SK-N-SH (cell line): Measurements from ENCODE around the gene CFAP299.

Experiments used
- EP300 ChIP-seq, 2 experiments: IDR thresholded peaks; 2 replicates each; pipeline versions ENCODE4 v1.4.0 to v1.6.1; 2012; ENCODE audit warnings: borderline replicate concordance in 1 of 2, low read depth in 1 of 2, low read length in 1 of 2
- FOXM1 ChIP-seq: IDR thresholded peaks from 2 replicates; pipeline ENCODE4 v1.4.0; 2012; ENCODE audit warnings: low read depth, mild to moderate bottlenecking
- GATA2 ChIP-seq: sonication (generic); formaldehyde crosslinking; IDR thresholded peaks from 2 replicates; pipeline ENCODE4 v1.5.0; 2020; ENCODE audit warnings: mild to moderate bottlenecking, missing genetic modification reagents
- JUND ChIP-seq: IDR thresholded peaks from 2 replicates; pipeline ENCODE4 v1.4.0; 2012
- NFIC ChIP-seq: IDR thresholded peaks from 2 replicates; pipeline ENCODE4 v1.4.0; 2012; ENCODE audit warnings: borderline replicate concordance
- POLR2AphosphoS5 ChIP-seq: IDR thresholded peaks from 2 replicates; pipeline ENCODE4 v1.6.1; 2012; ENCODE audit warnings: low read depth, low read length
- TCF12 ChIP-seq: IDR thresholded peaks from 2 replicates; pipeline ENCODE4 v1.4.0; 2012
- TF ChIP-seq, protein P1 (sequence below): fragments of 200-600 bp; sonication (generic); IDR thresholded peaks from 2 replicates; pipeline ENCODE4 v1.6.1; 2017; ENCODE audit warnings: antibody characterized with exemption, mild to moderate bottlenecking, moderate library complexity
- TF ChIP-seq, protein P2 (sequence below): fragments of 150-350 bp; IDR thresholded peaks from 2 replicates; pipeline ENCODE4 v1.6.1; 2017; ENCODE audit warnings: antibody characterized with exemption, low read length, low read depth, borderline replicate concordance
- TF ChIP-seq, protein P3 (sequence below): IDR thresholded peaks from 2 replicates; pipeline ENCODE4 v1.4.0; 2012; ENCODE audit warnings: low read depth

DNA sequence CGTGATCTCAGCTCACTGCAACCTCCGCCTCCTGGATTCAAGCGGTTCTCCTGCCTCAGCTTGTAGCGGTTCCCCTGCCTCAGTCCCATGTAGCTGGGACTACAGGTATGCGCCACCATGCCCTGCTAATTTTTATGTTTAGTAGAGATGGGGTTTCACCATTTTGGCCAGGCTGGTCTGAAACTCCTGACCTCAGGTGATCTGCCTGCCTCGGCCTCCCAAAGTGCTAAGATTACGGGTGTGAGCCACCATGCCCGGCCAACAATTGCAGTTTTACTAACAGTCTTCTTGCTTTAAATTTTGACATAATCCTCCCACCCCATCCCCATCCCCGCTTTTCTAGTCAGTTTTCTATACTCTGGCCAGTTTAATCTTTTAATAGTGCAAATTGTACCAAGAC is 112.0 kb downstream of the CFAP299 start:
- TF ChIP-seq, protein P1, sequence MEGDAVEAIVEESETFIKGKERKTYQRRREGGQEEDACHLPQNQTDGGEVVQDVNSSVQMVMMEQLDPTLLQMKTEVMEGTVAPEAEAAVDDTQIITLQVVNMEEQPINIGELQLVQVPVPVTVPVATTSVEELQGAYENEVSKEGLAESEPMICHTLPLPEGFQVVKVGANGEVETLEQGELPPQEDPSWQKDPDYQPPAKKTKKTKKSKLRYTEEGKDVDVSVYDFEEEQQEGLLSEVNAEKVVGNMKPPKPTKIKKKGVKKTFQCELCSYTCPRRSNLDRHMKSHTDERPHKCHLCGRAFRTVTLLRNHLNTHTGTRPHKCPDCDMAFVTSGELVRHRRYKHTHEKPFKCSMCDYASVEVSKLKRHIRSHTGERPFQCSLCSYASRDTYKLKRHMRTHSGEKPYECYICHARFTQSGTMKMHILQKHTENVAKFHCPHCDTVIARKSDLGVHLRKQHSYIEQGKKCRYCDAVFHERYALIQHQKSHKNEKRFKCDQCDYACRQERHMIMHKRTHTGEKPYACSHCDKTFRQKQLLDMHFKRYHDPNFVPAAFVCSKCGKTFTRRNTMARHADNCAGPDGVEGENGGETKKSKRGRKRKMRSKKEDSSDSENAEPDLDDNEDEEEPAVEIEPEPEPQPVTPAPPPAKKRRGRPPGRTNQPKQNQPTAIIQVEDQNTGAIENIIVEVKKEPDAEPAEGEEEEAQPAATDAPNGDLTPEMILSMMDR = no peak
- TF ChIP-seq NFIC (no peak), JUND (no peak), GATA2 (CRISPR knock-in tag) (no peak), EP300 (IDR thresholded peaks at IDR 0.05; ENCODE audit: borderline replicate concordance in 1 of 2, low read depth in 1 of 2, low read length in 1 of 2) (no peak), FOXM1 (no peak), POLR2AphosphoS5 (no peak), TCF12 (no peak)
- TF ChIP-seq, protein P2, sequence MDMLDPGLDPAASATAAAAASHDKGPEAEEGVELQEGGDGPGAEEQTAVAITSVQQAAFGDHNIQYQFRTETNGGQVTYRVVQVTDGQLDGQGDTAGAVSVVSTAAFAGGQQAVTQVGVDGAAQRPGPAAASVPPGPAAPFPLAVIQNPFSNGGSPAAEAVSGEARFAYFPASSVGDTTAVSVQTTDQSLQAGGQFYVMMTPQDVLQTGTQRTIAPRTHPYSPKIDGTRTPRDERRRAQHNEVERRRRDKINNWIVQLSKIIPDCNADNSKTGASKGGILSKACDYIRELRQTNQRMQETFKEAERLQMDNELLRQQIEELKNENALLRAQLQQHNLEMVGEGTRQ = no peak
- TF ChIP-seq, protein P3, sequence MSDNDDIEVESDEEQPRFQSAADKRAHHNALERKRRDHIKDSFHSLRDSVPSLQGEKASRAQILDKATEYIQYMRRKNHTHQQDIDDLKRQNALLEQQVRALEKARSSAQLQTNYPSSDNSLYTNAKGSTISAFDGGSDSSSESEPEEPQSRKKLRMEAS = no peak
